B cell (primary cell): ENCODE data around the gene WDR41. TPM values are rescaled to one million over a fixed set of nuclear protein-coding genes. Genes with fewer than 3 reads are reported as not detected.
"Not testable (repeated sequence)": the region's sequence is repeated elsewhere in the genome, so short reads cannot be mapped to it uniquely, and the experiment has no call there.

ENCODE experiments used
- ATAC-seq: fragments of 200-7000 bp; cut with Tn5 transposase; one replicate; pipeline ENCODE4 v1.10.0; 2021; ENCODE audit warnings: low read depth, mild to moderate bottlenecking, moderate number of reproducible peaks, moderate library complexity
- CTCF ChIA-PET: fragments of 350-600 bp; sonication (Branson Sonifier 250); formaldehyde crosslinking; loops from one replicate; lab custom pipeline; 2021; ENCODE audit warnings: antibody characterized with exemption, inconsistent platforms; lab: Charles Lee
- POLR2A ChIA-PET: fragments of 350-600 bp; sonication (Branson Sonifier 250); formaldehyde crosslinking; loops from one replicate; lab custom pipeline; 2021; ENCODE audit warnings: antibody characterized with exemption; lab: Charles Lee
- DNase-seq: peaks from one replicate; pipeline ENCODE4 v3.0.0; 2013
- H2AFZ ChIP-seq: 2 replicates; pipeline ENCODE4 v1.6.1; 2012; ENCODE audit warnings: mild to moderate bottlenecking, low read depth, low read length; ENCODE audit not compliant: insufficient read depth, poor library complexity, severe bottlenecking
- H3K27ac ChIP-seq, 2 donors: 1 replicate in 1 of 2; 2 replicates in 1 of 2; pipeline ENCODE4 v1.5.1; 2012 to 2013; ENCODE audit warnings: low read length in 2 of 2, mild to moderate bottlenecking in 2 of 2, moderate library complexity in 1 of 2
- H3K27me3 ChIP-seq, 4 experiments: fragments of 200-600 bp in 1 of 4; sonication (generic) in 1 of 4; replicated peaks in 1 of 4; 1 replicate in 2 of 4; 2 replicates in 2 of 4; pipeline versions ENCODE4 v1.6.1 to v1.7.0; 2013 to 2016; ENCODE audit warnings: low read length in 3 of 4, mild to moderate bottlenecking in 2 of 4, mixed read lengths in 1 of 4, moderate library complexity in 1 of 4; ENCODE audit not compliant: insufficient read depth in 4 of 4, control insufficient read depth in 3 of 4; ENCODE audit errors: control extremely low read depth in 1 of 4
- H3K36me3 ChIP-seq, 2 experiments: replicated peaks in 1 of 2; 1 replicate in 1 of 2; 2 replicates in 1 of 2; pipeline versions ENCODE4 v1.6.1 to v1.7.1; 2013; ENCODE audit warnings: low read length in 1 of 2; ENCODE audit not compliant: insufficient read depth in 2 of 2, control insufficient read depth in 1 of 2; ENCODE audit errors: control extremely low read depth in 1 of 2, extremely low read depth in 1 of 2
- H3K4me1 ChIP-seq, 2 donors: fragments of 200-600 bp in 1 of 2; sonication (generic) in 1 of 2; 1 replicate in 1 of 2; 2 replicates in 1 of 2; pipeline versions ENCODE4 v1.5.1 to v1.6.1; 2013 to 2017; ENCODE audit warnings: low read length in 2 of 2; ENCODE audit not compliant: control insufficient read depth in 2 of 2, insufficient read depth in 2 of 2
- H3K4me2 ChIP-seq: replicated peaks from 2 replicates; pipeline ENCODE3; 2012; ENCODE audit warnings: mild to moderate bottlenecking, low read depth, low read length; ENCODE audit not compliant: poor library complexity, severe bottlenecking
- H3K4me3 ChIP-seq, 5 experiments: fragments of 200-600 bp in 1 of 5; sonication (generic) in 1 of 5; 1 replicate in 3 of 5; 2 replicates in 2 of 5; pipeline versions ENCODE4 v1.5.1 to v1.7.0; 2011 to 2016; ENCODE audit warnings: low read length in 4 of 5, mild to moderate bottlenecking in 4 of 5, low read depth in 2 of 5, control low read depth in 1 of 5, moderate library complexity in 1 of 5; ENCODE audit not compliant: insufficient read depth in 1 of 5; ENCODE audit errors: control extremely low read depth in 1 of 5, extremely low read depth in 1 of 5
- H3K79me2 ChIP-seq: fragments of 200-600 bp; sonication (generic); one replicate; pipeline ENCODE4 v1.6.0; 2016; ENCODE audit warnings: low read length; ENCODE audit not compliant: control insufficient read depth, insufficient read depth
- H3K9ac ChIP-seq: fragments of 200-600 bp; sonication (generic); 2 replicates; pipeline ENCODE4 v1.6.1; 2017; ENCODE audit warnings: mild to moderate bottlenecking, low read length, moderate library complexity
- H3K9me3 ChIP-seq, 3 donors: one replicate each; pipeline versions ENCODE4 v1.6.1 to v1.7.1; 2013; ENCODE audit warnings: low read length in 2 of 3; ENCODE audit not compliant: control insufficient read depth in 2 of 3, insufficient read depth in 1 of 3; ENCODE audit errors: control extremely low read depth in 1 of 3
- H4K20me1 ChIP-seq: 2 replicates; pipeline ENCODE4 v1.6.0; 2012; ENCODE audit warnings: mild to moderate bottlenecking, low read length; ENCODE audit not compliant: insufficient read depth, control insufficient read depth, poor library complexity, severe bottlenecking
- H3K27ac Mint-ChIP-seq: one replicate; pipeline ENCODE4 v1.8.0; 2021; ENCODE audit warnings: mixed read lengths
- H3K27me3 Mint-ChIP-seq: one replicate; pipeline ENCODE4 v1.8.0; 2021; ENCODE audit warnings: mixed read lengths
- H3K4me1 Mint-ChIP-seq: one replicate; pipeline ENCODE4 v1.8.0; 2021; ENCODE audit warnings: mixed read lengths
- H3K4me3 Mint-ChIP-seq: one replicate; pipeline ENCODE4 v1.8.0; 2021; ENCODE audit warnings: mixed read lengths
- H3K9me3 Mint-ChIP-seq: one replicate; pipeline ENCODE4 v1.8.0; 2022; ENCODE audit warnings: mixed read lengths; ENCODE audit not compliant: insufficient read depth
- EZH2 ChIP-seq: IDR thresholded peaks from 2 replicates; pipeline ENCODE4 v1.6.1; 2012; ENCODE audit warnings: borderline replicate concordance, low read depth, mild to moderate bottlenecking, moderate library complexity, low read length; ENCODE audit not compliant: insufficient read depth, poor library complexity, severe bottlenecking
- WGBS: methylation state at CpG from one replicate; pipeline ENCODE4 v1.1.5; 2013; ENCODE audit warnings: missing lambda C conversion rate; ENCODE audit not compliant: insufficient coverage; 5-methylcytosine and 5-hydroxymethylcytosine counted together
- intact Hi-C: fragments of 100-400 bp; cut with micrococcal nuclease; formaldehyde crosslinking; loops from one replicate; pipeline ENCODE4 v1.10.0; 2022
- polyA plus RNA-seq: library from polyadenylated mRNA; depleted of rRNA; stranded (reverse); fragments of >200 nt; gene quantifications from 2 replicates; pipeline ENCODE4 v1.2.3, GENCODE V29; 2012
- total RNA-seq, 2 donors: library from RNA; stranded (reverse); fragments of 120-200 nt in 1 of 2; gene quantifications; 1 replicate in 1 of 2; 2 replicates in 1 of 2; pipeline versions ENCODE4 v1.2.3 to v1.2.4, GENCODE V29; 2013 to 2022
- TF ChIP-seq, protein P1 (sequence below): fragments of 200-600 bp; IDR thresholded peaks from one replicate; pipeline ENCODE4 v1.8.0; 2022; ENCODE audit warnings: antibody characterized with exemption, mild to moderate bottlenecking

The WDR41 gene
- total and polyA plus RNA-seq, 2 donors (not counting 1 experiment from before 2014, with no cell fraction given), result 9.0 to 30.6 TPM

DNA sequence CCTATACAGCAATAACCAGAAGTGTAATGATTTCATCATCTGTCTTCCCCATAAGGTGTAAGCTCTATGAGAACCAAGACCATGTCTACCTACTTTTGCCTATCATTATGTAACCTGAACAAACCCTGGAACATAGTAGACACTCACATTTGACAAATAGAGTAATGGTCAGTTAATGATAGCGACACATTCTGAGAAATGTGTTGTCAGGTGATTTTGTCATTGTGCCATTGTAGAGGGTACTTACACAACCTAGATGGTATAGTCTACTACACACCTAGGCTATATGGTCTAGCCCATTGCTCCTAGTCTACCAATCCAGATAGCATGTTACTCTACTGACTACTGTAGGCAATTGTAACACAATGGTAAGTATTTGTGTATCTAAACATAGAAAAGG is 22.3 kb upstream of the WDR41 start:
- H3K27me3 Mint-ChIP-seq, result peaks cover 15% of the 10 kb centered on the region
- H3K9me3 ChIP-seq, result no peaks in the 10 kb centered on the region
- H3K4me3 Mint-ChIP-seq, result no peak overlapping the region
- H3K4me3 ChIP-seq, result no peak overlapping the region
- H3K27ac ChIP-seq, result no peak overlapping the region
- CTCF ChIA-PET, result no interaction called here
- H3K79me2 ChIP-seq, result no peaks in the 10 kb centered on the region
- no peaks in the 10 kb centered on the region for H3K4me1 Mint-ChIP-seq
- DNase-seq (no peak), ATAC-seq (no peak)
- TF ChIP-seq, protein P1, sequence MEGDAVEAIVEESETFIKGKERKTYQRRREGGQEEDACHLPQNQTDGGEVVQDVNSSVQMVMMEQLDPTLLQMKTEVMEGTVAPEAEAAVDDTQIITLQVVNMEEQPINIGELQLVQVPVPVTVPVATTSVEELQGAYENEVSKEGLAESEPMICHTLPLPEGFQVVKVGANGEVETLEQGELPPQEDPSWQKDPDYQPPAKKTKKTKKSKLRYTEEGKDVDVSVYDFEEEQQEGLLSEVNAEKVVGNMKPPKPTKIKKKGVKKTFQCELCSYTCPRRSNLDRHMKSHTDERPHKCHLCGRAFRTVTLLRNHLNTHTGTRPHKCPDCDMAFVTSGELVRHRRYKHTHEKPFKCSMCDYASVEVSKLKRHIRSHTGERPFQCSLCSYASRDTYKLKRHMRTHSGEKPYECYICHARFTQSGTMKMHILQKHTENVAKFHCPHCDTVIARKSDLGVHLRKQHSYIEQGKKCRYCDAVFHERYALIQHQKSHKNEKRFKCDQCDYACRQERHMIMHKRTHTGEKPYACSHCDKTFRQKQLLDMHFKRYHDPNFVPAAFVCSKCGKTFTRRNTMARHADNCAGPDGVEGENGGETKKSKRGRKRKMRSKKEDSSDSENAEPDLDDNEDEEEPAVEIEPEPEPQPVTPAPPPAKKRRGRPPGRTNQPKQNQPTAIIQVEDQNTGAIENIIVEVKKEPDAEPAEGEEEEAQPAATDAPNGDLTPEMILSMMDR, result no peak
- TF ChIP-seq EZH2, result no peak
- H3K36me3 ChIP-seq, result no peaks in the 10 kb centered on the region
- no peaks in the 10 kb centered on the region for H3K9me3 Mint-ChIP-seq
- H3K27me3 ChIP-seq, result peaks cover 0 to 4% (median 0%) of the 10 kb centered on the region in 4 experiments
- H3K9ac ChIP-seq, result no peak overlapping the region
- H2AFZ ChIP-seq, result no peak overlapping the region
- H3K27ac Mint-ChIP-seq, result no peak overlapping the region
- no peak overlapping the region for H3K4me2 ChIP-seq
- WGBS, result no CpG with 5 or more reads among the region's 1 CpG
- no peaks in the 10 kb centered on the region for H4K20me1 ChIP-seq
- POLR2A ChIA-PET, result no interaction called here
- intact Hi-C loops, result no loop called here
- H3K4me1 ChIP-seq, result no peaks in the 10 kb centered on the region

DNA sequence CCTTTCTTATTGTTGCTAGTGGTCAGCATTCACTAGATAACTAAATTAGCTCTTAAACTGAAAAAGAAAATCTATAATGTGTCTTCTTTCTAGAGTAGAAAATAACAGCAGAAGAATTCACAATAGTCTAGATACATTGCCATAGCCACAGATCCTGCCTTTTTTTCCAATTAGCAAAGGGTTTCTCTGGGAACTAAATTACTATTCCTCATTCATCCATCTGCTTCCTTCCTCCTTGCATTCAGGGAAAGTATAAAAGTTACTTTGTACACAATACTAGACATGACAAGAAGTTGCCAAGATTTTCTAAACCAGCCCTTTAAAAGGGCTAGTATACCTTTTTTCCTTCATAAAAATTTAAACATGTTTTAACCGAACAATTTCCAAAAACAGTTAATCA is 21.2 kb upstream of the WDR41 start:
- Histone ChIP-seq H3K27ac (no peak overlapping the region), H3K4me3 (no peak overlapping the region), H3K9me3 (no peaks in the 10 kb centered on the region), H3K4me1 (no peaks in the 10 kb centered on the region), H3K27me3 (peaks cover 0 to 4% (median 0%) of the 10 kb centered on the region in 4 experiments), H2AFZ (no peak overlapping the region), H3K9ac (no peak overlapping the region), H3K4me2 (no peak overlapping the region), H4K20me1 (no peaks in the 10 kb centered on the region), H3K79me2 (no peaks in the 10 kb centered on the region), H3K36me3 (no peaks in the 10 kb centered on the region)
- ChIA-PET CTCF (no interaction called here), POLR2A (no interaction called here)
- DNase-seq (no peak), ATAC-seq (no peak)
- Mint-ChIP-seq H3K4me1 (no peaks in the 10 kb centered on the region), H3K27ac (no peak overlapping the region), H3K9me3 (no peaks in the 10 kb centered on the region), H3K27me3 (peaks cover 19% of the 10 kb centered on the region), H3K4me3 (no peak overlapping the region)
- intact Hi-C loops, result no loop called here
- WGBS, result 100% methylated on average over 1 of the region's 1 CpG
- TF ChIP-seq EZH2, result no peak
- TF ChIP-seq, protein P1, result no peak

DNA sequence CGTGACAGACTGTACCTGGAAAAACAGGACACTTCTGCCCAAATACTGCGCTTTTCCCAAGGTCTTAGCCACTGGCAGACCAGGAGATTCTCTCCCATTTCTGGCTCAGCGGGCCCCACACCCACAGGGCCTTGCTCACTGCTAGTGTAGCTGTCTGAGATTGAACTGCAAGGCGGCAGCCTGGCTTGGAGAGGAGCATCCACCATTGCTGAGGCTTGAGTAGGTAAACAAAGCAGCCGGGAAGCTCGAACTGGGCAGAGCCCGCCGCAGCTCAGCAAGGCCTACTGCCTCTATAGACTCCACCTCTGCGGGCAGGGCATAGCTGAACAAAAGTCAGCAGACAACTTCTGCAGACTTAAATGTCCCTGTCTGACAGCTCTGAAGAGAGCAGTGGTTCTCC is 9.0 kb upstream of the WDR41 start:
- H3K4me1 ChIP-seq, H3K9ac ChIP-seq, H3K4me3 ChIP-seq, H3K27ac Mint-ChIP-seq, H3K4me2 ChIP-seq, H3K27ac ChIP-seq, H3K4me1 Mint-ChIP-seq, H3K4me3 Mint-ChIP-seq, H3K79me2 ChIP-seq, intact Hi-C loops, H3K36me3 ChIP-seq, H3K9me3 ChIP-seq, H2AFZ ChIP-seq, H3K27me3 ChIP-seq, DNase-seq, POLR2A ChIA-PET, ATAC-seq, H4K20me1 ChIP-seq, H3K9me3 Mint-ChIP-seq: not testable (repeated sequence)
- H3K27me3 Mint-ChIP-seq, result peaks cover 26% of the 10 kb centered on the region
- CTCF ChIA-PET, result interaction anchor here (2.5 kb wide), 1 partner anchor 9 kb away, joined by 6 read pairs; the partner anchor contains the start of gene WDR41
- 89% methylated on average over 9 of the region's 9 CpGs for WGBS
